ENCODE measurements around the gene DIP2A. TPM values are rescaled to one million over a fixed set of nuclear protein-coding genes. Genes with fewer than 3 reads are reported as not detected.

Gene DIP2A
- total RNA-seq, 1 experiment from 2014 or later, result 16.4 TPM

DNA sequence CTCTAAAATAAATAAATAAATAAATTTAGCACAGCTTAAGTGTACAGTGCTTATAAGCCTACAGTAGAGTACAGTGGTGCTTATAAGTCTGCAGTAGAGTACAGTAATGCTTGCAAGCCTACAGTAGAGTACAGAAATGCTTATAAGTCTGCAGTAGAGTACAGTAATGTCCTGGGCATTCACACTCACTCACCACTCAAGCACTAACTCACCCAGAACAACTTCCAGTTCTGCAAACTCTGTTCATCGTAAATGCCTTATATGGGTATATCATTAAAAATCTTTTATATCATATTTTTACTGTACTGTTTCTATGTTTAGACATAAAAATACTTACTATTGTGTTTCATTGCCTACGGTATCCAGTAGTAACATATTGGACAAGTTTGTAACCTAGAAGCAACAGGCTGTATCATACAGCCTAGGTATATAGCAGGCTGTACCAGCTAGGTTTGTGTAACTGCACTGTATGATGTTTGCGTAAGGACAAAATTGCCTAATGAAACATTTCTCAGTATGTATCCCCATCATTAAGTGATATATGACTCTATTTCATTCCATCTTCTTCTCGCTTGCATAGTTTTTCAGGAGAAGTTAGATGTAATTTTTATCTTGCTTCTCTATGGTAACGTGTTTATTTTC lies 160.2 kb downstream of the DIP2A start:
- no peak for DNase-seq (ENCODE audit: low read depth)

Other genes with a start within 250 kb of the DIP2A start
- gene LSS, start 230.1 kb upstream of the DIP2A start, total RNA-seq (2014; rRNA removed; shearing (Covaris generic)), result 21.8 and 25.3 TPM in 2 replicates
- 72.7 and 100.0 TPM in 2 replicates for gene MCM3AP, start 173.3 kb upstream of the DIP2A start, total RNA-seq (2014; rRNA removed; shearing (Covaris generic))
- gene YBEY, start 172.5 kb upstream of the DIP2A start, total RNA-seq (2014; rRNA removed; shearing (Covaris generic)), result 21.4 and 25.8 TPM in 2 replicates
- gene C21orf58, start 135.0 kb upstream of the DIP2A start, total RNA-seq (2014; rRNA removed; shearing (Covaris generic)), result 12.4 and 16.9 TPM in 2 replicates
- 20.4 and 32.0 TPM in 2 replicates for gene PCNT, start 134.7 kb upstream of the DIP2A start, total RNA-seq (2014; rRNA removed; shearing (Covaris generic))
- 0.23 TPM in 1 of 2 replicates, not detected in the other for gene S100B, start 146.2 kb downstream of the DIP2A start, total RNA-seq (2014; rRNA removed; shearing (Covaris generic))
- gene PRMT2, start 176.8 kb downstream of the DIP2A start, total RNA-seq (2014; rRNA removed; shearing (Covaris generic)), result 73.0 and 104 TPM in 2 replicates